SK-N-SH treated with all-trans-retinoic acid at 6 μM for 48 hours (cell line): ENCODE data around the gene RTBDN.
A peak's percentile ranks its signal among the peaks of the same experiment; 100 is the strongest.

Experiments used
- ATAC-seq: fragments of 200-7000 bp; cut with Tn5 transposase; 3 replicates; pipeline ENCODE4 v1.9.1; 2020; ENCODE audit warnings: mild to moderate bottlenecking, moderate library complexity
- ARNTL ChIP-seq: fragments of 450-650 bp; formaldehyde crosslinking; IDR thresholded peaks from 2 replicates; pipeline ENCODE4 v1.5.0; 2020; ENCODE audit warnings: low read depth, mild to moderate bottlenecking, moderate library complexity, borderline replicate concordance
- BACH2 ChIP-seq: fragments of 250-450 bp; sonication (Bioruptor Pico); IDR thresholded peaks from 2 replicates; pipeline ENCODE4 v1.9.0; 2021; ENCODE audit warnings: mild to moderate bottlenecking, borderline replicate concordance
- CREB5 ChIP-seq: fragments of 250-450 bp; sonication (Bioruptor Pico); IDR thresholded peaks from 2 replicates; pipeline ENCODE4 v1.5.1; 2020; ENCODE audit warnings: low read depth, mild to moderate bottlenecking, moderate library complexity
- CSDC2 ChIP-seq: fragments of 250-450 bp; sonication (Bioruptor Pico); IDR thresholded peaks from 2 replicates; pipeline ENCODE4 v1.5.0; 2020; ENCODE audit warnings: mild to moderate bottlenecking, moderate library complexity
- CSRNP3 ChIP-seq: fragments of 250-450 bp; sonication (Bioruptor Pico); IDR thresholded peaks from 2 replicates; pipeline ENCODE4 v1.5.1; 2021; ENCODE audit warnings: mild to moderate bottlenecking, moderate library complexity
- ESRRG ChIP-seq: fragments of 250-450 bp; sonication (Bioruptor Pico); IDR thresholded peaks from 2 replicates; pipeline ENCODE4 v1.6.1; 2021; ENCODE audit warnings: mild to moderate bottlenecking
- GLIS3 ChIP-seq: fragments of 250-450 bp; sonication (Bioruptor Pico); IDR thresholded peaks from 2 replicates; pipeline ENCODE4 v1.5.0; 2020; ENCODE audit warnings: mild to moderate bottlenecking, moderate library complexity
- ISL1 ChIP-seq: fragments of 250-450 bp; sonication (Bioruptor Pico); IDR thresholded peaks from 2 replicates; pipeline ENCODE4 v2.1.2; 2022; ENCODE audit warnings: mild to moderate bottlenecking, moderate library complexity
- OSR1 ChIP-seq: fragments of 250-450 bp; sonication (Bioruptor Pico); IDR thresholded peaks from 2 replicates; pipeline ENCODE4 v1.8.0; 2022; ENCODE audit warnings: moderate library complexity, mild to moderate bottlenecking, inconsistent platforms
- PATZ1 ChIP-seq: fragments of 250-450 bp; sonication (Bioruptor Pico); IDR thresholded peaks from 2 replicates; pipeline ENCODE4 v1.8.0; 2020; ENCODE audit warnings: mild to moderate bottlenecking, moderate library complexity, borderline replicate concordance
- PPARA ChIP-seq: fragments of 250-450 bp; sonication (Bioruptor Pico); IDR thresholded peaks from 2 replicates; pipeline ENCODE4 v1.5.0; 2020; ENCODE audit warnings: mild to moderate bottlenecking, borderline replicate concordance
- RARB ChIP-seq: fragments of 250-450 bp; sonication (Bioruptor Pico); IDR thresholded peaks from 2 replicates; pipeline ENCODE4 v1.8.0; 2021; ENCODE audit warnings: mild to moderate bottlenecking, moderate library complexity
- SNAI2 ChIP-seq: fragments of 250-450 bp; sonication (Bioruptor Pico); IDR thresholded peaks from 2 replicates; pipeline ENCODE4 v1.5.0; 2020; ENCODE audit warnings: mild to moderate bottlenecking, moderate library complexity
- TCF4 ChIP-seq: fragments of 250-450 bp; sonication (Bioruptor Pico); IDR thresholded peaks from 2 replicates; pipeline ENCODE4 v1.8.0; 2021; ENCODE audit warnings: mild to moderate bottlenecking, moderate library complexity, borderline replicate concordance
- TOX ChIP-seq: fragments of 250-450 bp; sonication (Bioruptor Pico); IDR thresholded peaks from 2 replicates; pipeline ENCODE4 v1.8.0; 2021; ENCODE audit warnings: mild to moderate bottlenecking, moderate library complexity, borderline replicate concordance
- TSHZ2 ChIP-seq: fragments of 250-450 bp; sonication (Bioruptor Pico); IDR thresholded peaks from 2 replicates; pipeline ENCODE4 v1.5.0; 2020; ENCODE audit warnings: mild to moderate bottlenecking, moderate library complexity
- ZC3H10 ChIP-seq: fragments of 250-450 bp; sonication (Bioruptor Pico); IDR thresholded peaks from 2 replicates; pipeline ENCODE4 v1.5.1; 2021; ENCODE audit warnings: mild to moderate bottlenecking, moderate library complexity
- ZFP3 ChIP-seq: fragments of 250-450 bp; sonication (Bioruptor Pico); IDR thresholded peaks from 2 replicates; pipeline ENCODE4 v1.5.0; 2020; ENCODE audit warnings: mild to moderate bottlenecking, moderate library complexity
- ZFP30 ChIP-seq: fragments of 450-650 bp; formaldehyde crosslinking; IDR thresholded peaks from 2 replicates; pipeline ENCODE4 v1.5.0; 2022; ENCODE audit warnings: mild to moderate bottlenecking, moderate library complexity
- ZNF565 ChIP-seq: fragments of 450-650 bp; formaldehyde crosslinking; conservative IDR thresholded peaks from 2 replicates; pipeline ENCODE4 v1.5.0; 2020; ENCODE audit warnings: low read depth, mild to moderate bottlenecking, moderate library complexity
- ZNF70 ChIP-seq: fragments of 450-650 bp; formaldehyde crosslinking; IDR thresholded peaks from 2 replicates; pipeline ENCODE4 v1.5.0; 2020; ENCODE audit warnings: mild to moderate bottlenecking, moderate library complexity
- ZNF8 ChIP-seq: fragments of 450-650 bp; formaldehyde crosslinking; IDR thresholded peaks from 2 replicates; pipeline ENCODE4 v1.5.0; 2020; ENCODE audit warnings: mild to moderate bottlenecking, moderate library complexity

RTBDN gene

GRCh38 chr19:12800923-12801465 lies 33.4 kb downstream of the RTBDN start:
- ATAC-seq, result peak; percentile 23
- TF ChIP-seq TSHZ2 (CRISPR knock-in tag) (no peak), OSR1 (CRISPR knock-in tag) (no peak), RARB (CRISPR knock-in tag) (no peak), ZNF565 (CRISPR knock-in tag) (no peak), ZFP3 (CRISPR knock-in tag) (no peak), SNAI2 (CRISPR knock-in tag) (no peak), TOX (CRISPR knock-in tag) (no peak), PATZ1 (no peak), ZNF70 (no peak), PPARA (CRISPR knock-in tag) (no peak), GLIS3 (CRISPR knock-in tag) (no peak)

- TF ChIP-seq TOX (CRISPR knock-in tag) (no peak), PPARA (CRISPR knock-in tag) (no peak), OSR1 (CRISPR knock-in tag) (no peak), ESRRG (CRISPR knock-in tag) (no peak), BACH2 (CRISPR knock-in tag) (no peak), ZNF565 (CRISPR knock-in tag) (no peak), ISL1 (no peak), PATZ1 (no peak), ARNTL (CRISPR knock-in tag) (no peak), SNAI2 (CRISPR knock-in tag) (no peak), CSDC2 (CRISPR knock-in tag) (no peak), ZFP30 (CRISPR knock-in tag) (no peak), ZC3H10 (CRISPR knock-in tag) (no peak), TSHZ2 (CRISPR knock-in tag) (no peak), ZNF8 (no peak), TCF4 (CRISPR knock-in tag) (no peak)
- ATAC-seq, result no peak
These were observed 34.0 kb downstream of the RTBDN start for GRCh38 chr19:12800466-12800770.

GRCh38 chr19:12799742-12800465 lies 34.5 kb downstream of the RTBDN start:
- no peak for ATAC-seq

More at GRCh38 chr19:12799742-12800465, 34.5 kb downstream of the RTBDN start:
- no peak for TF ChIP-seq PPARA (CRISPR knock-in tag)
- no peak for TF ChIP-seq GLIS3 (CRISPR knock-in tag)
- TF ChIP-seq ZNF8, result no peak
- TF ChIP-seq CSRNP3 (CRISPR knock-in tag), result no peak
- no peak for TF ChIP-seq ARNTL (CRISPR knock-in tag)
- TF ChIP-seq ZFP30 (CRISPR knock-in tag), result no peak
- no peak for TF ChIP-seq ZFP3 (CRISPR knock-in tag)
- TF ChIP-seq CSDC2 (CRISPR knock-in tag), result no peak
- TF ChIP-seq OSR1 (CRISPR knock-in tag), result no peak
- no peak for TF ChIP-seq ESRRG (CRISPR knock-in tag)
- no peak for TF ChIP-seq CREB5
- TF ChIP-seq TCF4 (CRISPR knock-in tag), result no peak
- no peak for TF ChIP-seq ISL1
